ENCODE data around the gene CHCHD5. TPM values are rescaled to one million over a fixed set of nuclear protein-coding genes. Genes with fewer than 3 reads are reported as not detected.

The CHCHD5 gene
- total RNA-seq, 1 donor: 9.2 TPM

GRCh38 chr2:112629823-112630222, 45.4 kb downstream of the CHCHD5 start:
- no peak overlapping the region for H3K4me3 ChIP-seq (ENCODE audit: low read depth, low read length)
- no peak for DNase-seq (ENCODE audit: low read depth)
- no peak for TF ChIP-seq CTCF (IDR thresholded peaks at IDR 0.05; ENCODE audit: insufficient read depth, low read length)

- no peak for TF ChIP-seq CTCF (IDR thresholded peaks at IDR 0.05; ENCODE audit: insufficient read depth, low read length)
- no peak for DNase-seq (ENCODE audit: low read depth)
- no peak overlapping the region for H3K4me3 ChIP-seq (ENCODE audit: low read depth, low read length)
Observed at GRCh38 chr2:112630268-112630667, 45.9 kb downstream of the CHCHD5 start.

- no peak overlapping the region for H3K4me3 ChIP-seq (ENCODE audit: low read depth, low read length)
- no peak for DNase-seq (ENCODE audit: low read depth)
- TF ChIP-seq CTCF (IDR thresholded peaks at IDR 0.05; ENCODE audit: insufficient read depth, low read length): no peak
Observed at GRCh38 chr2:112633708-112634107, 49.3 kb downstream of the CHCHD5 start.

- TF ChIP-seq CTCF (IDR thresholded peaks at IDR 0.05; ENCODE audit: insufficient read depth, low read length): no peak
- no peak overlapping the region for H3K4me3 ChIP-seq (ENCODE audit: low read depth, low read length)
- no peak for DNase-seq (ENCODE audit: low read depth)
Observed at GRCh38 chr2:112634153-112634873, 49.9 kb downstream of the CHCHD5 start.

GRCh38 chr2:112634874-112635157, 50.4 kb downstream of the CHCHD5 start:
- no peak for DNase-seq (ENCODE audit: low read depth)
- no peak overlapping the region for H3K4me3 ChIP-seq (ENCODE audit: low read depth, low read length)
- no peak for TF ChIP-seq CTCF (IDR thresholded peaks at IDR 0.05; ENCODE audit: insufficient read depth, low read length)

- no peak for TF ChIP-seq CTCF (IDR thresholded peaks at IDR 0.05; ENCODE audit: insufficient read depth, low read length)
- no peak for DNase-seq (ENCODE audit: low read depth)
- H3K4me3 ChIP-seq (ENCODE audit: low read depth, low read length): no peak overlapping the region
Observed at GRCh38 chr2:112636605-112637288, 52.3 kb downstream of the CHCHD5 start.

All from fibroblast of the aortic adventitia (primary cell).